ENCODE data around the gene LACTBL1.
A peak's percentile ranks its signal among the peaks of the same experiment; 100 is the strongest.
"Not testable (repeated sequence)": the region's sequence is repeated elsewhere in the genome, so short reads cannot be mapped to it uniquely, and the experiment has no call there.

Gene LACTBL1

GRCh38 chr1:22949822-22950331, 22.8 kb downstream of the LACTBL1 start:
- no peak for DNase-seq (ENCODE audit: insufficient read length, low spot score)
- no peak for FAIRE-seq

GRCh38 chr1:22945171-22945570, 27.5 kb downstream of the LACTBL1 start:
- not testable (repeated sequence) for DNase-seq (ENCODE audit: insufficient read length, low spot score); FAIRE-seq

- no peak for DNase-seq (ENCODE audit: insufficient read length, low spot score)
- FAIRE-seq: no peak
Measured at GRCh38 chr1:22944346-22945055, 28.2 kb downstream of the LACTBL1 start.

- DNase-seq (ENCODE audit: insufficient read length, low spot score) (no peak), FAIRE-seq (no peak)
Measured at GRCh38 chr1:22941257-22941656, 31.4 kb downstream of the LACTBL1 start.

DNA sequence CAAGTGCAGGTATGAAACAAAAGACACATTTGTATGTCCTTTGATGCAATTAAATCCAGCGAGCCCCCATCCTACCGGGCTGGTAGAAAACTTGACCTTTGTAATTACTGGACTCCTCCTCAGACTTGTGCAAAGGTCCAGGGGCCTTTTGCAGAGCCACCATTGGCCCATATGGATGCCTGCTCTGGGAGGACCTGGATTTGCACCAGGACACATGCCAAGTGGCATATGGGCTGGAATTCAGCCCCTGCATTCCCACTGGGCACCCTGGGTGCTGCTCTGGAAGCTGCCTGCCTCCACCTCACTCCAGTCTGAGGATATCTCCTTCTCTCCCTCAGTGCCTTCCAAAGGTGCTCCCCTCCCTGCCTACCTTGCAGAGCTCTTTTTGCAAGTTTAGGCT, 36.0 kb downstream of the LACTBL1 start:
- DNase-seq (ENCODE audit: insufficient read length, low spot score): no peak
- no peak for FAIRE-seq

- DNase-seq (ENCODE audit: insufficient read length, low spot score): no peak
- FAIRE-seq: no peak
Measured at GRCh38 chr1:22935433-22935832, 37.2 kb downstream of the LACTBL1 start.

DNA sequence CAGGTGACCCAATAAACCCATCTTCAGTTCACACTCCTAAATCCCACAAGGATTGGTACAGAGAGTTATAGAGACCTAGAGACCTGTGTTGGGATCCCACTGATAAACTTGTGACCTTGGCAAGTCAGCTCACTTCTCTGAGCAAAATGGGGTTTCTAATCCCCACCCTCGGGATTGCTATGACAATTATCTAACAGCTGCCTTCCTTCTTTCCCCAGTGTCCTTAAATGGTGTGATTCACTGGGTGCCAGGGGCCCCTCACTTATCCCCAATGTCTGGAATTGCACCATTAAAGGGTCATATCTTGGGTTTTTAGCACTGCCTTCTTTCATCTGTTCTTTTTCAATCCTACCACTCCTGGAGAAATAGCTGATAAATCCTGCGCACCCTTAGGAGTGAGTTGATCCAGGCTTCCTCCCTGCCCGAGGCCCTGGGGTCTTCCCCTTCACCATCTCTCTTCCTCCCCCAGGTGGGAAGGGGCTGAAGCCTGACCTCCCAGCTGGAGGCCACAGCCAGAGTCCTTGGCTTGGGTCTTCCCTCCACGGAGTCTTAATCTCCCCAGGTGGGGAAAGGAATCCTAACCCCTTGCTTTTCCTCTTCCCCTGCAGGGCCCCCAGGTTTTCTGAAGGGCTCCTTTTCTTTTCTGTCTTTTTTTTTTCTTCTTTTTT, 39.7 kb downstream of the LACTBL1 start:
- FAIRE-seq (no peak), DNase-seq (ENCODE audit: insufficient read length, low spot score) (no peak)

DNA sequence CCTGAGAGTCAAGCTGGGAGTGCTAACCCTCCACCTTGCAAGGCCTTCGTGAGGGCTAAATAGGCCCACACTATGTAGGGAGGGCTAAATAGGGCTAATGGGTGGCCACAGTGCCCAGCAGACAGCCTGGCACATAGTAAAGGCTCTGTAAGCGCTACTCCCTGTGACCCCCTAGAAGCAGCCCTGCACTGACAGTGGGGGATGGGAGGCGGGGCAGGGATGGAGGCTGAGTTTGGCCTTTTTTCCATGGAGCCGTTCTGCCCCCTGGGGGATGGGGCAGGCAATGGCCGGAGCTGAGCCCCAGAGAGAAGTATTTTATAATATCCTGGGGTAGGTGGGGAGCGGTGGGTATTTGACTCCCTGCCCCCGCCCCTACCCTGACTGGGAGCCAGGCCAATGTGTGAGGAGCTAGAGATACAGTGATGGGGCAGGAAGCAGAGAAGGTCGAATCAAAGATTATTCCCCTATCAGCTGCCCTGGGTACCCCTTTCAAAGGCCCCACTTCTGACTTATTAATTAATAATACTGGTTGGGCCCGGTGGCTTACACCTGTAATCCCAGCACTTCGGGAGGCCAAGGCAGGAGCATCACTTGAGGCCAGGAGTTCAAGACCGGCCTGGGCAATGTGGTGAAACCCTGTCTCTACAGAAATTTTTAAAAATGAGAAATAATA, 42.3 kb downstream of the LACTBL1 start:
- no peak for FAIRE-seq
- peak; percentile 46 for DNase-seq (ENCODE audit: insufficient read length, low spot score)

DNA sequence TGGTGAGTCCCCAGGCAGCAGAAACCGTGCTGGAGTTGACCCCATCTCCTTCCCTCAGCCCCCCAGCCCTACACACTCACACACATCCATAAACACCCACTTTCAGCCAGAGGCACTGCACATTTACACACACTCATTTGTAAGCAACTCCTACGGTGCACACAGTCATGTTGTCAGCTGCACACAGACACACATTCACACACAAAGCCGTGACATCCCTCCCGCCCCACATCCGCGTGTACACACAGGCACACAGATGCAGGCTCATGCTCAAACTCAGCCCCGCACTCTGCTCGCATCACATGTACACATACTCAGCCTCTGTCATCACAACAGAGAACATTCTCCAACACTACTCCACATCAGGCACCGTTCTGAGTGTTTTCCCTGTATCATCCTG, 47.6 kb downstream of the LACTBL1 start:
- no peak for DNase-seq (ENCODE audit: insufficient read length, low spot score)
- FAIRE-seq: no peak

DNA sequence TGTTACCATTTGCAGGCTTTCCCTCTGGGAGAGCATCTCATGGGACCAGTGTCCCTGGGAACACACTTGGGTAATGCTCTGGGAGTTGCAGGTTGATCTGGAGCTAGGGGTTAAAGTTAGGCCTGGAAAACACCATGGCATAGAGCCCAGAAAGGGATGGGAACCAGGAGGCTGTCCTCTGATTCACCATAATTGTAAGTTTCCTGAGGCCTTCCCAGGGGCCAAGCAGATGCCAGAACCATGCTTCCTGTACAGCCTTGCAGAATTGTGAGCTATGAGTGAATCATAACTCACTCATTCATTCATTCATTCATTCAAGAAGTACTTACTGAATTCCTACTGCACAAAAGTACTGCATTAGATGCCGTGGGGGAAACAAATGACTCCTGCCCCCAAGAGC, 50.0 kb downstream of the LACTBL1 start:
- DNase-seq (ENCODE audit: insufficient read length, low spot score) (no peak), FAIRE-seq (no peak)

- no peak for DNase-seq (ENCODE audit: insufficient read length, low spot score)
- FAIRE-seq: no peak
Measured at GRCh38 chr1:22921452-22922126, 51.1 kb downstream of the LACTBL1 start.

DNA sequence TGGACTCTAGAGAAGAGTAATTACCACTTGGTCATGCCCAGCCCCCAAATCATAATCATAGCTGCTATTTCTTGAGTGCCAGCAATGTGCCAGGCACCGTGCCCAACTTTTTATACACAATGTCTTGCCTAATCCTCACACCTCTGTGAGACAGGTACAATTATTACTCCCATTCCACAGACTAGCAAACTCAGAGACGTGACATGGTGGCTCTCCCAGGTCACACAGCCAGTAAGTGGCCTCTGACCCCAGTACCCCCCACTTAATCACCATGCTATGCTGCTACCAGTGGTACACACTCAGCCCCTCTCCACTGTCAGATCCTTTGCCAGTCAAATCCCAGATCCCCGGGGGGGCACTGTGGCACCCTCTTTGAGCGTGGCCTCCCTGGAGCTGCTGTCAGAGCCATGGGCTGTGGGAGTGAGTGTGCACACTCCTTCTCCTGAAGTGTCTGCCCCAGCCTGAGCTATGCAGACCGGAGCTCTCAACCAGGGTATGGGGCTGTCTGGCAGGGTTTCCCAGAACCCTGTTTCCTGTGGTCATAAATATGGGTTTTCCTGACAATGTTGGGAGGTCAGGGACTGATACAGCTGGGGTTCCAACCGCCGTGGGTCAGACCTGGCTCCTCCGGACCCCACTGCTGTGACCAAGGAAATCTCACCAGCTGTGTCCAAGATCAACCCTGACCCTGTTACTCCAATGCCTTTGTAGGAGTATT, 51.8 kb downstream of the LACTBL1 start:
- FAIRE-seq (no peak), DNase-seq (ENCODE audit: insufficient read length, low spot score) (no peak)

DNA sequence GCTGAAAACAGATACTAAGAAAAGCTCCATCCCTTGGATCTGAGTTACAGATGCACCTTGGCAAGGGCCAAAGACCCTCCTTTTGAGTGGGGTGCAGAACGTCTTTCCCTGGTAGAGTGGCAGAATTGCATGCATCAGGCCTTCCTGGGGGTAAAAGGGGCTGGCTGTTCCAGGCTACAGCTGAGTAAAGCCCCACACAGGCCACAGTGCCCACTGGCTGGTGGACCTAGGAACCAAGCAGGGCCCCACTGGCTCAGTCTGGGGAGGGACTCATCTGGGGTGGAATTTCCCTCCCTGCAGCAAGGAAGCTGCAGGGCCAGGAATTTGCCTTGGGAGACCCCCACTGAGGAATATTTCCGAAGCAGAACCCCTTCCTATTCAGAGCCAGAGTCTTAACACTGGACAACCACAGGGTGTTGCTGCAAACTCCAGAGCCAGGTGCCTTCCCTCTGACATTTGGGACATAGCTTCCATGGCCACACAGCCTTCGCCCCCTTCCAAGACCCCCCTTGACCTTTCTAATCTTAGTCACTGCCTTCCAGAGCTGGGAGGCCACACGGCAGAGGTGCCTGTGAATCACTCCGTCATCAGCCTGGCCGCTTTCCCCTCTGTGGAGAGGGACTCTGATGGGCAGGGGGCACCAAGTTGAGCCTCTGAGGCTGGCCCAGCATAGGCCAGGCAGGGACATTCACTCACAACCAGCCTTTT, 52.5 kb downstream of the LACTBL1 start:
- FAIRE-seq (no peak), DNase-seq (ENCODE audit: insufficient read length, low spot score) (no peak)

- DNase-seq (ENCODE audit: insufficient read length, low spot score) (no peak), FAIRE-seq (no peak)
Measured at GRCh38 chr1:22919341-22920025, 53.2 kb downstream of the LACTBL1 start.

GRCh38 chr1:22918644-22919043, 54.0 kb downstream of the LACTBL1 start:
- DNase-seq (ENCODE audit: insufficient read length, low spot score): no peak
- FAIRE-seq: no peak

DNA sequence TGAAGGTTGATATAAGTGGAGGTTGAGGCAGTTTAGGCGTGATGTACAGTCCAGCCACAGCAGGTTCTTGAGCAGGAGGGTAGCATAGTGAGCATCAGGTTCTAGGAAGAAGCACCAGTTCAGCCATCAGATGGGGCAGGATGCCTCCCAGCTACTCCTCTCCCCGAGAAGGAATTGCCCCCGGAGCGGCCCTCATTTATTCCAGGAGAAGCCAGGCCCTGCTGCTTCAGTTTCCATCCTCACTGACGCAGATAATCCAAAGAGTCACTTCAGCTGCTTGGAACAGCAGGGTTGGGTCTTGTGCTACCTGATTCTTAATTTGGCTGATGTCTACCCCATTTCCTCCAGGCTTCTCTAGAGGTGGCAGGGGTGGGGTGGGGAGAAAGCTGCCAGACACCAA, 54.7 kb downstream of the LACTBL1 start:
- no peak for FAIRE-seq
- no peak for DNase-seq (ENCODE audit: insufficient read length, low spot score)

- DNase-seq (ENCODE audit: insufficient read length, low spot score): no peak
- no peak for FAIRE-seq
Measured at GRCh38 chr1:22916471-22916820, 56.2 kb downstream of the LACTBL1 start.

DNA sequence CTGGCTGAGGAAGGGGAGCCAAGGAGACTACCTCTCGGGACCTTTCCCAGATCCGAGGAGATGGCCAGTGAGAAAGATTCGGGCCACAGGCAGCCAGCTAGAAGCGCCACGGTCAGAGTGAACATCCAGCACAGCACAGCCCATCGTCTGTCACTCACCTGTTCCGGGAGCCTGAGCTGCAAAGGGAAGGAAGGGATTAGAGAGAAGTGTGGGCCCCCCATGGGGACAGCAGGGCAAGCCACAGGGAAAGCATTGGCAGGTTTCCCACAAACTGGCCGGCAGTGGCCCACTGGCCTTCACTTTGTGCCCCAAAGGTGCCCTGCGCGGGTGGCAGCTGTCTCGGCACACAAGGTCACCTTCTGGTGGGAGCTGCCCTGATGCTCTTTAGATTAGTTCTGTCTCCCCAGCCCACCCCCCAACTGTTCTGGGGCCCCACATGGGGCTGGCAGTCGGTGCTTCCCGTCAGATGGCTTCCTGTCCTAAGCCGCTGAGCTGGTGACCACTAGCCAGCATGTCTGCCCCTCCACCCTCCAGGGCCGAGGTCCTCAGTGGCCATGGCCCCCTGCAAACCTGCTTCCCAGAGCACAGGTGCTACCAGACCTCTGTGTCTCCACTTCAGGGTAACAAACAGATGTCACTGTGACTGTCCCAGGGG, 56.7 kb downstream of the LACTBL1 start:
- no peak for FAIRE-seq
- no peak for DNase-seq (ENCODE audit: insufficient read length, low spot score)

- no peak for FAIRE-seq
- no peak for DNase-seq (ENCODE audit: insufficient read length, low spot score)
Measured at GRCh38 chr1:22915231-22915630, 57.4 kb downstream of the LACTBL1 start.

Measured in GM19239 (cell line).